Ovary (tissue), 3 donors: ENCODE results near the gene MSANTD2.

Source experiments
- CTCF ChIP-seq, 3 donors: fragments of 450-650 bp in 2 of 3; fragments of 200-600 bp in 1 of 3; IDR thresholded peaks; one replicate each; pipeline versions ENCODE4 v1.5.1 to v1.8.0; 2016 to 2022; ENCODE audit warnings: antibody characterized with exemption in 3 of 3, mild to moderate bottlenecking in 1 of 3
- EP300 ChIP-seq: sonication (generic); formaldehyde crosslinking; IDR thresholded peaks from one replicate; pipeline ENCODE4 v1.6.1; 2017; ENCODE audit warnings: antibody characterized with exemption
- donor health status: DM: no; HTN: no; CAD: no.

GRCh38 chr11:124812876-124813275 is 12.7 kb upstream of the MSANTD2 start:
- TF ChIP-seq CTCF (IDR thresholded peaks at IDR 0.05) (no peak), EP300 (no peak)
